Cerebellar nuclear complex (tissue), 1 donor: ENCODE results near the gene IQSEC3.
A peak's percentile ranks its signal among the peaks of the same experiment; 100 is the strongest.

Experiments used
- DNase-seq, 2 experiments: peaks; one replicate each; lab custom pipeline; 2025; lab: John Stamatoyannopoulos, UW

IQSEC3 gene

DNA sequence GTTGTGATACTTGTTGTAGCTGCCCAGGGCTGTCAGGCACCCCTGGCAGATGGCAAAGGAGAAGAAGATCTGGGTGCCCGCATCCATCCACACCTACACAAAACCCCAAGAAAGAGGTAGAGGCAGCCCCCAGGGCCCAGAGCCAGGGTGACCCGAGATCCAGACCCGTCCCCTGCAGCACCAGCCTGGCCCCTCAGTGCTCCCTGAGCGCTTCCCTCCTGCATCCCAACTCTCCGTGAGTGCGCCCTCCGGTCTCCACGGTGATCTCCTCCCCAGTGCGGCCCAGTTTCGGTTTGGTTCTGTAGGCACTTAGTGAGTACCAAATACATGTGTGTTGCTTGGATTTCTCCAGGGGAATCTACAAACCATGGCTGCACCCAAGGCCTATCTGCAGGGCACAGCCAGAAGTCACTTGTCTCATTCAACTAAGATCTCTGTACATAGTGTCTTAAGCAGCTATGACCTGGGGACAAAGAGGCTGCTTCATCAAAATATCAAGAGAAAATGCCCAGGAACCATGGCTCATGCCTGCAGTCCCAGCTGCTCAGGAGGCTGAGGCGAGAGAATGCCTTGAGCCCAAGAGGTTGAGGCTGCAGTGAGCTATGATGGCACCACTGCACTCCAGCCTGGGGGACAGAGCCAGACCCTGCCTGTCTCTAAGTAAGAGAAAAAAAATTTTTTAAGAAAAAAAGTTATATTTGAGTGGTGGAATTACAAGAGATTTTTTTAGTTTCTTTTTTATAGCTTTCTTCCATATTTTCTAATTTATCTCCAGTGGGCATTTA is 131.5 kb downstream of the IQSEC3 start:
- DNase-seq, result no peak

DNA sequence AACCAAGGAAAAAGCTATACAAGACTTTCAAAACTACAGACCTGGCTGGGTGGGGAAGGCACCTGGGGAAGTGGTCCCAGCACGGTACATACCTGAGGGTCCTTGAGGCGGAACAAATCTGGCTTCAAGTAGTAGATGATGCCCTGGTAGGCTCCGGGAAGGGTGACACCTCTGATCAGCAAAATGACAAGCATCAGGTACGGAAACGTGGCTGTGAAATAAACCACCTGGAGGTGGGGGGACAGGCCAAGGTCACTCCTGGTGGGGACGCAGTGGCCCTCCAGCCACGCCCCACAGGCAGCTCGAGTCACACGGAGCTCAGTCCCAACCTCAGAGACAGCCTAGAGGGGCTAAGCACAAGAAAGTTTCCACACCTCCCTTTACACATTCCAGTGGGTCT is 132.1 kb downstream of the IQSEC3 start:
- no peak for DNase-seq

DNA sequence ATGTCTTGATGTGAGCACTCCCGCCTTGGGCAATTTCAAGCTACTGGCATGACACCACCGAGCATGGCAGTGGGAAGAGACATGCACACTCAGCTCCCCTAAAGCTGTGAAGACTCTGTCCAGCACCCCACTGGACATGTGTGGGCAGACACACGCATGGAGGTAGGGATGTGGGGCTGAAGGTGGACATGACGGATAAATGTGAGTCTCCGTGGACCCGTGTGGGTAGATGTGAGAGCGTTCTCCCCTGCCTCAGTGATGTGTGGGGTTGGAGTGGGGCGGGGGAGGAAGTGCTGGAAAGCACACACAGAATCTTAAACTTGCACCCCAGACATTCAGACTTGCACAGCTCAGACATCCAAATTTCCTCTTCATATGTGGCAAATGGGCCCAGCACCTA is 134.8 kb downstream of the IQSEC3 start:
- DNase-seq, result no peak

DNA sequence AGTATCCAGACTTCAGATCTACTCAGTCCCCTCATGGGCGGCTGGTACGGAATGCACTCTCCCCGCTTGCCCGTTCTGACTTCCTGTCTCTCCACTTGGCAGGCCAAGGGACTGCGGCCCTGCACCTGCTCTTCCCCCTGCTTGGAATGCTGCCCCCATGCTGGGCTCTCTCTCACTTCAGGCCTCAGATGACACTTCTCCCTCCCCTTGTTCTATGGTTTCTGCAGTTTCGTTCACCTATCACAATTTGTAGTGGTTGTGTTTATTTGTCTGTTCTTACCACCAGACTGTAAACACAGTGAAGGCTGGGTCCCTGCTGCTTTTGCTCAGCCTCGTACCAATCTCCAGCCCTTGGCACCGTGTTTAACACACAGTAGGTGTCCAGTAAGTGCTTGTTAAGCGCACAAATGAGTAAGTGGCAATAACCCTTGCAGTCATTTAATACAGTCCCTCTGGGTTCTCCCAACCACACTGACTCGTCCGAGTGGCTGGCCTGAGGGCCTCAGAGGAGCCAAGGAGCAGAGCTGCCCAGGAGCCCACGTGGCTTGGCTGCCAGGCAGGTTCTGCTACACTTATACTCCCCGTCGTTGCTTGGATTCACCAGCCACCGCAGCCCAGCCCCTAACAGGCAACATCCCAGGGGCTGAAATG is 135.6 kb downstream of the IQSEC3 start:
- peak; percentile 30 to 75 for DNase-seq

DNA sequence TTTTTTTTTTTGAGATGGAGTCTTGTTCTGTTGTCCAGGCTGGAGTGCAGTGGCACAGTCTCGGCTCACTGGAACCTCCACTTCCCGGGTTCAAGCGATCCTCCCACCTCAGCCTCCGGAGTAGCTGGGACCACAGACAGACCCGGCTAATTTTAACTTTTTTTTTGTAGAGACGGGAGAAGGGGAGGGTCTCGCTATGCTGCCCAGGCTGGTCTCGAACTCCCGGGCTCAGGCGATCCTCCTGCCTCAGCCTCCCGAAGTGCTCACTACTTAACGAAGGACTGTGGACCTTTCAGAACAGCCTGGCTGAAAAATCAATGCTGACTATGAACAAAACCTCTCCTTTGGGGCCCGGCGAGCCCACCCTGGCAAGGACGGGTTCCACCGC is 136.5 kb downstream of the IQSEC3 start:
- DNase-seq, result no peak

DNA sequence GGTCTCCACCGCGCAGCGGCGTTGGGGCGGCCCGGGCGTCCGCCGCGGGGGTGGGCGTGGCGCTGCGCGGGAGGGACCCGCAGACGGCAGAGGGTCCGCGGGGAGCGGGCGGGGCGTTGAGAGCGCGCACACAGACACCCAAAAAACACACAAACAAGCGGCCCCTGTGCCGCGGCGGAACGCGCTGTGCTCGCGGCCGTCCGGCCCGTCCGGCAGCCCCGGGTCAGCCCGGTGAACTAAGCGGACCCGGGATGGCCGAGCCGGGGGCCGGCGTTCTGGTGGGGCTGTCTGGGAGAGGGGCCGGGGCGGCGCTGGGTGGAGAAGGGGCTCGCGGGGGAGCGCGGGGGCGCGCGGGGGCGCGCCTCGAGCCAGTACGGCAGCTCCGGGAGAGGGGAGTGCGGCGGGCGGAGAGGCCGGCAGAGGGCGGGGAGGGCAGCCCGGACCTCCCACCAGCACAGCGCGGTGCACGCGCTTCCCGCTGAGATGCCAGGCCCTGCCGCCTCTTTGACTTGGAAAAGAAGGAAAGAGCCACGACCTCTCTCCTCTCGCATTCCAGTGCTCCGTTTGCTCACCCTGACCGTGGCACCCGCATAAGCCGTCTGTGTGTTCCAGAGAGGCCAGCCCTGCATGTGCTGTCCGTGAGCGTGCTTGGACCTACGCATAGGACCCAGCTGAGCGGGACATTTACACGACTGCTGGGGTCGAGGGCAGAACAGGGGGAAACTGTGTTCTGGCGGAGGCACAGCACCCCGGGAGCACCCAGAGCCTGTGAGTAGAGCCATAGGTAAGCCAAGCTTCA is 137.1 kb downstream of the IQSEC3 start:
- no peak for DNase-seq

DNA sequence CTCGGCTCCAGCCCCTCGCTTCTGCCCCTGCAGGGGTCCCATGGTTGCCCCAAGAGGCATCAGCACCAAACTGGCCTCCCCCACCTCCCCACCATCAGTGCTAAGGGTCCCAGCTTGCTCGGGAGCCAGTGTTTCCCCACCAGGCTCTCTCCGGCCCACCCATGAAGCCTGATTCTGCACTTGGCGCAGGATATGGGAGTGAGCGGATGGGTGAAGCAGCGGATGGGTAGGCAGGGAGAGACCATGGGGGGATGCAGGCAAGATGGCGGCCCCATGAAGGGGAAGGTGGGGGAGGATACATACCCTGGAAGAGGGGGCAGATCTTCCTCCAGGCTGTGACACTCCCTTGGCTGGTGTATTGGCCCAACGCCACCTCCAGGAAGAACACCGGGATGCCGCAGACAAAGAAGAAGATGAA is 137.7 kb downstream of the IQSEC3 start:
- DNase-seq, result no peak

DNA sequence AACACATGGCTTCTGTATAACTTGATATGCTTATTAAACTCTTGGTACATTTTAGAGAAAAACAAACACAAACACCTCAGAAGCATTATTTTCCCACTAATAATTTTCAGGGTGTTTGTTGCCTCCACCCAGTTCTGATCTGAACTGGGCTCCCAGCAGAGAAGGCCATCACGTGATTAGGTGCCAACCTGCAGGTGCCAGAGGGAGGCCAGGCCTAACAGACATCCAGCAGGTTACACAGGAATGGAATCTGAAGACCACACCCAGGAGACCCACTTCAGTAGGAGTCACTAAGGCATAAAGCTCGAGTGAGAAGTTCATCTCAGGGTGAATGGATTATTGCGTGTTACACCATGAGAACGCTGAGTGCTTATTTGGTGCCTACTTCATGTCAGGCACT is 138.5 kb downstream of the IQSEC3 start:
- DNase-seq, result no peak

DNA sequence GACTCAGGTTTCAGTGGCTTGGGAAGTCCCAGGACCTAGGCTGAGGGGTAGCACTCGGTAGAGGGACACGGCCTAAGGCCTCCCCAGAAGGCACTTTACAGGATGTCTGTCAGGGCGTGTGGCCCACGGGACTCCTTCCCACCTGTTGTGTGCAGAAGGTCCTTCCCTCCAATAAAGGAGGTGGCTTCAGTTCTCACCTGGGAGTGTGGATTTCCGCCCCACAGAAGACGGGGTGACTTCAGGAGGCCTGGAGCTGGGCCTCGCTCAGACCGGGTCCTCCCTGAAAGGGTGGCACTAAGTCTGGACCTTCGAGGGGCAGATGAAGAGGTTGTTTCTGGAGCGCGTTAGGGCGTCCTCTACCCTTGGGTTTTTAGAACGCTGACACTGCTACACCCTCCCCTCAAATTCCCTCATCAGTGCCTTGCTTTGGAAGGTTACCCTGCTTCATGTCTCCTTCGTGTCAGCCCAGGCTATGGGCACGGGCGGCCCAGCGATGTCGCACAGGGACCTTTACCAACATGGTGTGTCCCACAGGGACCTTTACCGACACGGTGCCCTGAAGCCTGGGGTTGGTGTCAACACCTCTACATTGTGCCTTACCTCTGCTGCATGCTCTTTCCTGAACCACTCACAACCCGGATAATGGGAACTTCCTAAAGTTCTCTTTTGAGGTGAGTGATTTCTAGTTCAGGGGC is 140.3 kb downstream of the IQSEC3 start:
- DNase-seq, result no peak

DNA sequence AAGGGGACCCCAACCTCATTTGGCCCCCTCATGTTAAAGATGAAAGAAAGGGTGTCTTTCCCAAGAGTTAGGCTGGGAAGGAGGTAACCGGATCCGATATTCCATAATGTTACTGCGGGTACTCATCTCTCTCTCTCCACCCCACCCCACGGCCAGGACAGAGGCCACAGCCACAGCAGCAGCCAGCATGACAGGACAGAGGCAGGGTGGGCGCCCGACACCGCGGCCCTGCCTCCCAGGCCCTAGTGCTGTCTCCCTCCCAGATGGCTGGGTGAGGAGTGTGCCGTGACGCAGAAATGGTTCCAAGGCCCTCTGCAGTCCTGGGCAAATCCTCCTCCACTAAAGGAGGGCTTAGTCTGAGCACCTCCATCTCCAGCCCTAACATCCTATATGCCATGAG is 141.2 kb downstream of the IQSEC3 start:
- no peak for DNase-seq

DNA sequence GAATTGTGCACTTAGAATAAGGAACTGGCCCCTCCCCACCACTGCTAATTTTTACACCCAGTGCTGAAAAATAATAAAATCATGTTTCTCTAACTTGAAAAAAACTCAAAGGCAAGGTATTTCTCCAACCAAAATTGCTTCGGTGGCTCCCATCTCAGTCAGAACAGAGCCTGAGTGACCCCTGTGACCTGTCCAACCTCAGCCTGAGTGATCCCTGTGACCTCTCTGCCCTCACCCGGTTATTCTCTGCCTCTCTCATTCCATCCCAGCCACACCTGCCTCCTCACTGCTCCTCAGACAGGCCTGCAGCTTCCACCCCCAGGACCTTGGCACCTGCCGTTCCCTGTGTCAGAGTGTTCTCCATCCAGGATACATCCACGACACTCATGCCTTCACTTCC is 142.2 kb downstream of the IQSEC3 start:
- no peak for DNase-seq

DNA sequence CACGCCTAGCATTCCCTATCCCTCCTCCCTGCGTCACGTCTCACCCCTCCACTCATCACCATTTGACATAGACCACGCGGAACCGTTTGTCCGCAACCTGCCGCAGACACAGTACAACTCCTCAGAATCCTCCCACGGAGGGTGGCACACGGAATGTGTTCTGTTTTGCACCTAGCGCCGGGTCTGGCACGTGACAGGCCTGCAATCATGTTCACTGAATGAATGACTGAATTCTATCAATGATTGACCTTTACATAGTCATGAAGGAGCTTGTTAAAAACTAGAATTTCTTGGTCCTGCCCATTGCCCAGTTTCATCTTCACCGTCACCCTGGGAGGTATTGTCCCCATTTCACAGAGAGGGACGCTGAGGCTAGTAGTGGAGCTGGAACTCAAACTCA is 142.7 kb downstream of the IQSEC3 start:
- no peak for DNase-seq

DNA sequence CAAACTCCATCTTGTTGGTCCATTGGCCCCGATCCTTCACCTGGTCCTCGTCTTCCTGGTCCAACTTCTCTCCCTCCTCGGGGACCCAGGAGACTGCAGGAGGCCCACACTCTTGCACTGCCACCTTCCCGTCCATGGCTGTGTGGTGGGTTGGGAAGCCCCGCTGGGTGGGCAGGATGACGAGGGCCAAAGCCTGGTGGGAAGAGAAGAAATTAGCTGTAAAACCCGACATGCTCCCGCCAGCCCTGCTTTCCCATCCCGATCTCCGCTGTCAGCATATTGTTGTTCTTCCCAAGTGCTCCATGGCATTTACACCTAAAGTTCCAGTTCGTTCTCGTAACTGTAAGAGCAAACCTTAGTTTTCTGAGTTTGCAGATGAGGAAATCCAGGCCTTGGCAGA is 143.3 kb downstream of the IQSEC3 start:
- no peak for DNase-seq

DNA sequence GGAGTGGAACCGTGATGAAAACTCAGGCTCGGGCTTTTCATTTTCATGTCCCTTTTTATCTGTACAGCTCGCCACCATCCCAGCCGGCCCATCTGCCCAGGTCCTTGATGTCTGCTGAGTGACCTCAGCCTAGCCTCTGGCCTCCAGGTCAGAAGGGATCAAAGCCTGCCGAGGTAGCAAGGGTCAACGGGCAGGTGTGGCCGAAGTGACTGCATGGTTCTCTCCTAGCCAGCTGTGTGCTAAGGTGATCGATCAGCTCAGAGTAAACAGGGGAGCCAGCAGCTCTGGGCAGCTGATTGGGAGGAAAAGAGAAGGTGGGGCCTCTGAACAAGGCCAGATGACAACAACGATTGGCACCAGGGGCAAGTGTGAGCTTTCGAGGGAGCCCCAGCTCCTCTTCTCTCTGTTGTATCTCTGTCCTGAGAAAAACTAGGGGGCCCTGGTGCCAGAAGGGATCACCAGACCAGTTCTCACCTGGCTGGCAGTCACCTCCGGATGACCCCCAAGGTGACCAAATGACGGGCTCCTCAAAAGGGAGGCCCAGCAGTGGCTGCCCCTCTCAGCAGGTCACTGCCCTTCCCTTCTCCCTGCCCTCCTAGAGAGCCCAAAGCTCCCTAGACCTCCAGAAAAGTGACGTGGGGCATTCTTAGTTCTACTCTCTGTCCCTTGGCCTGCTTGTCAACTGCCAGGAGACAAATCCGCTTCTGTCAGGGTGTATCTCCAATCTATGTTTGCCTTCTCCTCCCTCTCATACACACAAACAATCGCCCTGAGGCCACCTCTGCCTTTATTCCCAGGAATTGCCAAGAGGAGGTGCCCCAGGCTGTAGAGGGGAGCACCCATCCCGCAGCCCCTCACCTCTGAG is 143.9 kb downstream of the IQSEC3 start:
- DNase-seq, result no peak

DNA sequence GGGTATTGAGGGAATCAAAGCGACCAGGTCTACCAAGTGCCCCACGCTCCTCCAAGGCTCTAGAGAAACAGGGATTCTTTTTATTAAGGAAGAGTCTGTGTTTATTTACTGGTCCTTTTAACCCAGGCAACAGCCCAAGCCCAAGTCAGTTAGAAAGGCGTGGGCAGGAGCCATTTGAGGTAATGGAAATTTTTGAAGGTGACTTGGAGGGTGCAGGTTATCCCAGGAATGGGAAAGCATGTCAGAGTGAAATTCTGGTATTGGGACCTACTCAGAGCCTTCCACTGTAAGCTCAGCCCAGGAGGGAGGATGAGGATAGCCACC is 144.5 kb downstream of the IQSEC3 start:
- no peak for DNase-seq

DNA sequence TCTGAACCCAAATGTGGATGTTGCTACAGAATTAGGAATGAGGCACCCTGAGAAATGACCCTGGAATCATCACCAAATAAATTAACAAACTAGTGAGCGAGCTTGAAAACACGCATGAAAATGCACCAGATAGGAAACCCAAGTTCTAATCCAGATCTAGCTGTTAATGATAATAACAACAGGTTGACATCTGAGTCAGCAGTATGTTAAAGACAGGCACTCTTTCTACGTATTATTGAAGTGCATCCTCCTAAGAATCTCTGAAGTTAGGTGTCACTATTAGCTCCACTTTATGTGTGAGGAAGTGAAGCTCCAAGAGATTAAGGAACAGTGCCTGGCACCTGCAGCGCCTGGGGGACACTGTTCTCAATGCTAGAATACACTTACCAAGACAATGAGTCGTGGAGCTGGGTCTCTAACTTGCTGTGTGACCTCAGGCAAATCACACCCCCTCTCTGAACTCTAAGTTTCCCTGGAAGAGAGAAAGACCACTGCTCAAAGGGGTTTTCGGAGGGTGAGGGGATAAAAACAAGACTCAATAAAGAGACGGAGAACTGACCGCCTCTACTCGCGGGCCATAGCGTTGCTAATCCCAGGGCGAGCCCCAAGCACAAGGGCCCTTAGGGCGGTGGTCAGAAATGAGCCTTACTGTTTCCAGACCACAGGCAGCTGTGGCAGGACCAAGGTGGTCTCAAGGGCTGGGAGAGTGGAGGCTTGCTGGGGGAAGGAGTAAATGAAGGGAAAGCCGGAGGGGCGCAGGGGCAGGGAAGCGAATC is 145.3 kb downstream of the IQSEC3 start:
- no peak for DNase-seq

DNA sequence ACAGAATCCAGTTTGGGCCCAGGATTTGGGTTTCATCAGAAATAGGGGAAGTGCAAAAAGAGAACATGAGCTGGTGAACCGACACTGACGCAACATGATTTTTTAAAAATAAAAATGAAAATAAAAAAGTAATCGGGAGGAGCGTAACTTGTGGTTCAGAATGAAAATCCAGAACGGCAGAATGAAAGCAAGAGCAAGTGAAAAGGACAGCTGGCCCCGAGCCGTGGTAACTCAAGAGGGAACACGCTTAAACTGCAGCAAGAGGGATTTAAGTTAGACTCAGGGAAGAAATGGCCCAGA is 145.8 kb downstream of the IQSEC3 start:
- DNase-seq, result no peak

DNA sequence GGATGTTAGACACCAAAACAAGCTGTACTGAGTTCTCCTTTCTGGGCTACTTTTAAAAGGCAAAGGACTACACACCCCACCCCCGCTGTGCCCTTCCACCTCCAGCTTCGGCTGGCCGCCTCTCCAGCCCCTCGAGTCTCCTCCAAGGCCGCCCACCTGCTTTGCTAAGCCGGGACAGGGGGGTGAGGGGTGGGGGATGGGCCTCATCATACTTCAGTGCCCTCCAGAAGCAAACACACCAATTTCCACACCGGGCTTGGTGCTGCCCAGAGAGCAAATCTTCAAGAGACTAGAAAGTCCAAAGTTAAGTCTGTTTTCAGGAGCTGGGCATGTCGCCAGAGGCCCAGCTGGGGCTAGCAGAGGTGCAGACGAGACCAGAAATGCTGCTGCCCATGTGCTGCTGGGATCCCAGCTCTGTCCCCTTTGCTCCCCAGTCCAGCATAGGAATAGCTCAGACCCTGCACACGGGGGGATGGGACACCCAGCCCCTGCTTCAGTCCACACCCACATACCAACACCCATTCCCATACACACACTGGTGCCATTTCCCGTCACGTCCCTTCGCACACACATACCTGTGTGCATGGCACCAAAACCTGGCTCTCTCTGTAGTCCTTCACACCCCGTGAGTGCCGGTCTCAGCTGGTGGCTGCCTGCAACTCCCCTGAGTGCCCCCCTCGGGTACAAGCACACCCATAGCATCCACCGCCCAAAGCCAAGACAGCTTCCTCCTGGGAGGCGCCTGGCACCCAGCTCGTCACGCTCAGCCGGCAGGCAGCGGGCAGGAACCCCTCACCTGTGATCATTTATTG is 146.4 kb downstream of the IQSEC3 start:
- no peak for DNase-seq

DNA sequence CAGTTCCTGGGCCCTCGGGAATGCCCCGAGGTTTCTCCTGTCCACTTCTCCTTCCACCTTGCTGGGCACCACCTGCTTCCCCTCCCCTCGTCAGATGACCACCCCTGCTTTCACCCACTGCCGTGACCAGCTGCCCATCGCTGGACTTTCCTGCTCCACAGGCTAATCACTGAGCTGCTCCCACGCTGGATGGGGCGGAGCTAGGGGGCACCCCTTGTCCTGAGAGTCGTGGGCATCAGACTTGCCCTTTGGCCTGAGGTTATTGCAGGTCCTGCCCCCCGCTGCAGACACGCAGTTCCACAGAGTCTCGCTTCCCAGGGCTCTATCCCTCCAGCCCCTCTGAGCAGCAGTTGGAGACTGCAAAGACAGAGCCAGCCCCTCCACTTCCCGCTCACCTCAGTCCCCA is 147.0 kb downstream of the IQSEC3 start:
- no peak for DNase-seq
